GM18517 (cell line): Measurements from ENCODE around the gene DDI2.

Experiments used
- ATAC-seq: cut with Tn5 transposase; IDR thresholded peaks from one replicate; pipeline ENCODE4 v1.9.1; 2021; ENCODE audit warnings: mild to moderate bottlenecking, moderate library complexity; ENCODE audit not compliant: unreplicated experiment

The DDI2 gene

GRCh38 chr1:15700508-15700907 is 83.2 kb downstream of the DDI2 start:
- no peak for ATAC-seq

DNA sequence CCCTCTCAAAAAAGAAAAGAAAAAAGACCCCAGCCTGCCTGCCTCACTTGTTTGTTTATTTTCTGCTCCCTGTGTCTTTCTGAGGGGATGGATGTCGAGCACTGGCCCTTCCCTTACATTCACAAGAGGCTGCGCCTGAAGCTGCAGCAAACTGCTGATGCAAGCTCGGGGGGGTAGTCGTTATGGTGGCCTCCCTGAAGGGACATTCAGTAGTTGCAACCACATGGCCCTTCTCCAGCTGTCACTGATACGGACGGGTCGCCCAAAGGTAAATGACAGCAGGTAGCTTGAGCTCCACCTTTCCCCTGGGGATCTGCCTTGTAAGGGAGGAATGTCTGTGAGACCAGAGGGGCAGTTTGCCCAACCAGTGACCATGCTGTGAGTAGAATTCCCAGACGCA is 84.5 kb downstream of the DDI2 start:
- no peak for ATAC-seq

DNA sequence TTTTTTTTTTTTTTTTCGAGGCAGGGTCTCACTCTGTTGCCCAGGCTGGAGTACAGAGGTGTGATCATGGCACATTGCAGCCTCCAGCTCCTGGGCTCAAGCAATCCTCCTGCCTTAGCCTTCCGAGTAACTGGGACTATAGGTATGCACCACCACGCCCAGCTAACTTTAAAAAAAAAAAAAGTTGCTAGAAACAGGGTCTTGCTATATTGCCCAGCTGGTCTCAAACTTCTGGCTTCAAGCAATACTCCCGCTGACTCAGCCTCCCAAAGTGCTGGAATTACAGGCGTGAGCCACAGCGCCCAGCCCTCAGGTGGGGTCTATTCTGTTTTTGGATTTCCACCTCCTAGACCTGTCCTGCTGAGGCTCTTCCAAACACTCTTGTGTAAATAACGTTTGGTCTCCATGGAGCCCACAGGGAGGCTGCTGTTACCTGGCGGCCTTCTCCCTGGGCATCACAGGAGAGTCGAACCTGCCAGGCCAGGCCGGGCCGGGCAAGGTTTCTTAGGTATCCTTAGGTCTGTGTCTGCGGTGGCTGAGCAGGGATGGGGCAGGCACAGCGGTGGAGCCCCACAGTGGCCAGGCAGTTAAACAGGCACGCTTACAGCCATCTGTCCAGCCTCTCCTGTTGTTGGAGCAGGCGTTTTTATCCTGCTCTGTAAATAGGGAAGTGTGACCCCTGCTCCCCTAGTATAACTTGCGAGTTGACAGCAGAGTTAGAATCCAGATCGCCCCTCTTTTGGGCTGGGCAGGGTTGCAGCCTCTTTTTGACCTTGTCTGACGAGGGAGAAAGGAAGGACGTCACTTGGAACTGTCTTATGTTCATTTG is 85.7 kb downstream of the DDI2 start:
- ATAC-seq = no peak

GRCh38 chr1:15703562-15703961 is 86.3 kb downstream of the DDI2 start:
- ATAC-seq = no peak

GRCh38 chr1:15704526-15705183 is 87.4 kb downstream of the DDI2 start:
- ATAC-seq = no peak

DNA sequence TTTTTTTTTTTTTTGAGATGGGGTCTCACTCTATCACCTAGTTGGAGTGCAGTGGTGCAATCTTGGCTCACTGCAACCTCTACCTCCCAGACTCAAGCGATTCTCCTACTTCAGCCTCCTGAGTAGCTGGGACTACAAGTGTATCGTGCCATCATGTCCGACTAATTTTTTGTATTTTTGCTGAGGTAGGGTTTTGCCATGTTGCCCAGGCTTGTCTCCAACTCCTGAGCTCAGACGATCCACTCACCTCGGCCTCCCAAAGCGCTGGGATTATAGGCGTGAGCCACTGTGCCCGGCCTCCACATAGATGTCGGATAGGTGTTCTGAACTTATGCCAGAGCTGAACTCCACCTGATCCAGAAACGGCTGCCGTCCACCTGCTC is 87.9 kb downstream of the DDI2 start:
- no peak for ATAC-seq

DNA sequence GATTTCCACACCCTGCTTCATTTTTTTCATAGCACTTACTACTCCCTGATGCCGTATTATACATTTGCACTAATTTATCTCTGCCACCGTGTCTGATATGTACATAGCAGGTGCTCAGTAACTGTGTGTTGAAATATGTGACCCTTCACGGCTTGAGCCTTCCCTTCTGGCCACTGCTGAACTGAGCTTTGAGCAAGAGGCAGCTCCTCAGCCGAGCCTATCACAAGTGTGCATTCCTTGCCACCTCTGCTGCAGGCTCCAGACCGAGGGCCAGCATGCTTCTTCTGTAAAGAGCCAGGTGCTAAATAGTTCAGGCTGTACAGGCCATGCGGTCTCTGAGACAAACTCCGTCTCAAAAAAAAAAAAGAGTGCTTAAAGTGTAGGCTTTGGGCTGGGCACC is 89.5 kb downstream of the DDI2 start:
- no peak for ATAC-seq

- no peak for ATAC-seq
These were observed 90.1 kb downstream of the DDI2 start for GRCh38 chr1:15707239-15707925.

GRCh38 chr1:15708486-15709137 is 91.4 kb downstream of the DDI2 start:
- no peak for ATAC-seq

DNA sequence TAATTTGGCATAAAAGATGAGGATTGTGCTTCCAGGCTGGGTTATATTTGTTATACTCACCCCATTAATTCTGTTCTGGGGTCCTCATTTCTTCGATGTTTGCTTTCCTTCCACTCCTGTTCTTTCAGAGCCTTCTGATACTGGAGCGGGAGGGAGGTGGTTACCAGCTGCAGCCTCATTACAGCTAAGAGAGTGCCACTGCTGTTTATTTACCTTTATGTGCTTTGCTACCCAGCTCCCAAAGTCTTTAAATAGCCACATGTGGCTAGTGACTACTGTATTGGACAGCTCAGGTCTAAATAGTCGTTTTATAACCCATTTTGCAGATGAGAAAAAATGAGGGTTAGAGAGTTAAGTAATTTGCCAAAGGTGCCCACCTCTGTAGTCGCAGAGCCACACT is 92.0 kb downstream of the DDI2 start:
- ATAC-seq = no peak

DNA sequence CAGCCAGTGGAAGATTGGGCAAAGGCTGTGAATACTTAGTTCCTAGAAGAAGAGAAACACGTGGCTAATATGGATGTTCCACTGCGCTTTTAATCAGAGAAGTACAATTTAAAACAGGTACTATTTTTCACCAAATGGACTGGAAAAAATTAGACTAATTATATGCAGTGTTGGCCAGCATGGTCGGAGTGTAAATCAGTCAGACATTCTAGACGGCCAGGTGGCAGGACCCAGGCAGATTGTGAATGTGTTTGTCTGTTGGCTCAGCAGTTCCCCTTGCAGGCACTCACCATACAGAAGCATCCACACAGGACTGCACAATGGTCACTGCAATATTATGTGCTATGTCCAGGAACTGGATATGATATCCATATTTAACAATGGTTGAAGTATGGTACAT is 94.9 kb downstream of the DDI2 start:
- no peak for ATAC-seq

GRCh38 chr1:15714406-15715136 is 97.3 kb downstream of the DDI2 start:
- no peak for ATAC-seq

GRCh38 chr1:15717418-15718125 is 100.3 kb downstream of the DDI2 start:
- ATAC-seq = no peak

DNA sequence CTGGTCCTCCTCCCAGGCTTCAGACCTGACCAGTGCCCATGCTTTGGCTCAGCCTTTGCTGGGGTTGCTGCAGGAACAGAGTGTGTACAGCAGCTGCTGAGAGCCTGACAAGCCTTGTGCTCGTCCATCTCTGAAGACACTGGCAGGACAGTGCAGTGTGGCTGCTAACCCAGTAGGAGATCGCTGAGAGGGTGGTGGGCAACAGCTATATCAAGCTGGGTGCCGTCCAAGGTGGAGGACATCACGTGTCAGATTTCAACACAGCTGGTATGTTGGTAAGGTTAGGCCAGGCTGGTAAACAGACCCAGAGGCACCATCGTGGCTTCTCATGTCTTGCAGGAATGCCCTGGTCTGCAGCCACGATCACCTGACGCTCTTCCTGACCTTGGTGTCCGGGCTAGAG is 100.9 kb downstream of the DDI2 start:
- ATAC-seq = no peak
